GM18498 (cell line): ENCODE results near the gene PALMD.

Experiments
- ATAC-seq: cut with Tn5 transposase; IDR thresholded peaks from one replicate; pipeline ENCODE4 v1.9.1; 2021; ENCODE audit warnings: mild to moderate bottlenecking, moderate library complexity; ENCODE audit not compliant: unreplicated experiment

The PALMD gene

DNA sequence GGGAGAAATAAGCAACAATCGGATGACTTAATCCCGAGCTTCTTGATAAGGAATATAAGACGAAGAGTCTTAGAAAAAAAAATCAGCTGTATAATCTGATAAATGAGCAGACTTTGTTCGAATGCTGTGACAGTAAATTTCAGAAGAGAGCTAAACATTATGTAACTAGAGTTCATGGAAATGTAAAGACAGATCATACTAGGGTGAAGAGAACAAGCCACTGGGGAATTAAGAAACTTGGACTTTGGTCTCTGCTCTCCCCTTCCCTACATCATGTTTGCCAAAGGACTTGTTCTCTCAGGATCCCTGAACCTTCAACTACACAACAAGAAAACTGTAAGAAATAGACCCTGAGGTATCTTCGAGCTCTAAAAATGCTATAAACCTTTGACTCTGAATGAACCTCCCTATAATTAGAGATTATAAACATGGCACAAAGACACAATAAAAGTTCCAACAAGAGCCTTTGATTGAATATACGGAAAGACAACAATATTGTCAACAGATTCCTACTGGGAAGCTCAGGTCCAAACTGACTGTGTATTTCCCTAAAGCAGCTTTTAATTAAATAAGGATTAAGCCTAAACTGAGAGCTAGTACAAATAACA, 93.0 kb downstream of the PALMD start:
- no peak for ATAC-seq

DNA sequence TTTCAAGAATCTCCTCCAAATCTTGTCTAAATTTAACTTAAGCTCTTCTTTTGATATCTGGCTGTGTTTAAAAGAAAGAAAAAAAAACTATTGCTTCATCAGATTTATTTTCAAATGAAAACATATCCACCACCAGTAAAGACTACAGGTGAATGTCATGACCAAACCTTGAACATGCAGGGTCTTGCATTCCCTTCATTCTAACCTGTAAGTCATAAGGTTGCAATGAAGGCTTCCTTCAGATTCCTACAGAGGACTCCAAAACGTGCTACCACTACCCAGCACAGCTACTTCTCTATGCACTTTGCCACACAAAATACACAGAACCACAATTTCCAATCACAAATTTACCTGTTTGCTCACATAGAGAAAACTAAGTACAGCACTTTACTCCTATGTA, 94.2 kb downstream of the PALMD start:
- ATAC-seq: no peak
